Lower leg skin (tissue), 4 donors: Measurements from ENCODE around the gene KRT74. TPM values are rescaled to one million over a fixed set of nuclear protein-coding genes. Genes with fewer than 3 reads are reported as not detected.

Source experiments
- DNase-seq, 2 donors: peaks; one replicate each; pipeline ENCODE4 v3.0.0-alpha.2; 2019; ENCODE audit warnings: low spot score in 2 of 2
- H3K4me3 ChIP-seq: fragments of 200-600 bp; sonication (generic); 2 replicates; pipeline ENCODE4 v1.5.1; 2017; ENCODE audit warnings: mild to moderate bottlenecking, low read depth; ENCODE audit not compliant: poor library complexity, severe bottlenecking
- CTCF ChIP-seq, 3 donors: fragments of 450-650 bp; IDR thresholded peaks; one replicate each; pipeline ENCODE4 v1.5.1; 2016; ENCODE audit warnings: antibody characterized with exemption in 3 of 3, mild to moderate bottlenecking in 3 of 3, moderate library complexity in 2 of 3
- POLR2A ChIP-seq, 2 donors: fragments of 450-650 bp; IDR thresholded peaks; one replicate each; pipeline ENCODE4 v1.6.1; 2016 to 2017; ENCODE audit warnings: antibody characterized with exemption in 2 of 2, mild to moderate bottlenecking in 1 of 2, moderate library complexity in 1 of 2
- WGBS, 2 donors: methylation state at CpG; one replicate each; pipeline ENCODE4 v1.1.5; 2018; 5-methylcytosine and 5-hydroxymethylcytosine counted together
- intact Hi-C: fragments of 100-400 bp; cut with DNase I; formaldehyde crosslinking; loops from one replicate; pipeline ENCODE4 v1.15.0; 2023; ENCODE audit warnings: low total_unique reads
- total RNA-seq, 4 donors: library from RNA; depleted of rRNA; stranded (reverse); fragments of >200 nt; gene quantifications; one replicate each; pipeline ENCODE4 v1.1.0, GENCODE V29; 2016

The KRT74 gene
- total RNA-seq, 4 donors from 2014 or later = 0.30 to 14.6 (median 0.82) TPM

DNA sequence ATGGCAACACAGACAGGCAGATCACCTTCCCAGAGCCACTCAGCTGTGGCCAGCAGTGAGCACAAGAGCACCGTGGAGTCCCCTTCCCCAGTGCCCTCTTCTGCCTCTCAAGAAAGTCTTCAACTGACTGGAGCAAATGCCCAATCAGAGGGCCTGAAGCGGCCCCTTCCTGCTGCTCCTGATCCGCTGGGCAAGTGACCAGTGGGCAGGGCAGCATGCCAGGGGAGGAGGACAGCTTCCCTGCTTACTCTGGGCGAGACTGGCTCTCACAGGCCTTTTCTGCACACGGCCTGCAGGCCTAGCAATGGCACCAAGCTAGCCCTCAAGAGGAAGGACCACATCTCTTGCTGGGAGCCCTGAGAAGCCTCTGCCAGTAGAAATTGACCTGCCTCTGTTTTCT is 21.6 kb downstream of the KRT74 start:
- DNase-seq = no peak
- H3K4me3 ChIP-seq = no peak overlapping the region
- TF ChIP-seq POLR2A (IDR thresholded peaks at IDR 0.05) (no peak), CTCF (IDR thresholded peaks at IDR 0.05) (no peak)
- 76 to 92% methylated on average over 5 of the region's 5 CpGs for WGBS, 2 donors
- intact Hi-C loops = no loop called here

- TF ChIP-seq CTCF (IDR thresholded peaks at IDR 0.05) (no peak), POLR2A (IDR thresholded peaks at IDR 0.05) (no peak)
- 66 to 83% methylated on average over 4 to 6 of the region's 6 CpGs for WGBS, 2 donors
These were observed 22.3 kb downstream of the KRT74 start for GRCh38 chr12:52551216-52551865.

DNA sequence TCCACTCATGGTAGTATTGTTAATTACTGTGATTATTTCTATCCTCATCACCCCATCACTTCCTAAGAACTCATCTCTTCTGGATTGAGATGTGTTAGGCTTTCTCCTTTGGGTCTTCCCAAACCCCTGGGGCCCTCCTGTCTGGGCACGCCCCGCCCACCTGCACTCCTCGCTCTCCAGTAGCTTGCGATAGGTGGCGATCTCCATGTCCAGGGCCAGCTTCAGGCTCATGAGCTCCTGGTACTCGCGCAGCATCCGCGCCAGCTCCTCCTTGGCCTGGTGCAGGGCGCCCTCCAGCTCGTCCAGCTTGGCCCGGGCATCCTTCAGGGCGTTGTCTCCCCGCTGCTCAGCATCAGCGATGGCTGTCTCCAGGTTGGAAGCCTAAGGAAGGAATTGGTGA is 27.5 kb downstream of the KRT74 start:
- intact Hi-C loops = no loop called here
- TF ChIP-seq POLR2A (IDR thresholded peaks at IDR 0.05) (no peak), CTCF (IDR thresholded peaks at IDR 0.05) (no peak)
- H3K4me3 ChIP-seq = no peak overlapping the region
- no peak for DNase-seq
- 90 to 91% methylated on average over 15 of the region's 15 CpGs for WGBS, 2 donors

More at GRCh38 chr12:52551216-52551865, 22.3 kb downstream of the KRT74 start:
- DNase-seq = no peak
- intact Hi-C loops = no loop called here
- H3K4me3 ChIP-seq = no peak overlapping the region

- 35 to 38% methylated on average over 17 of the region's 17 CpGs for WGBS, 2 donors
- no peak for DNase-seq
- intact Hi-C loops = no loop called here
These were observed 29.4 kb downstream of the KRT74 start for GRCh38 chr12:52543985-52544883.

DNA sequence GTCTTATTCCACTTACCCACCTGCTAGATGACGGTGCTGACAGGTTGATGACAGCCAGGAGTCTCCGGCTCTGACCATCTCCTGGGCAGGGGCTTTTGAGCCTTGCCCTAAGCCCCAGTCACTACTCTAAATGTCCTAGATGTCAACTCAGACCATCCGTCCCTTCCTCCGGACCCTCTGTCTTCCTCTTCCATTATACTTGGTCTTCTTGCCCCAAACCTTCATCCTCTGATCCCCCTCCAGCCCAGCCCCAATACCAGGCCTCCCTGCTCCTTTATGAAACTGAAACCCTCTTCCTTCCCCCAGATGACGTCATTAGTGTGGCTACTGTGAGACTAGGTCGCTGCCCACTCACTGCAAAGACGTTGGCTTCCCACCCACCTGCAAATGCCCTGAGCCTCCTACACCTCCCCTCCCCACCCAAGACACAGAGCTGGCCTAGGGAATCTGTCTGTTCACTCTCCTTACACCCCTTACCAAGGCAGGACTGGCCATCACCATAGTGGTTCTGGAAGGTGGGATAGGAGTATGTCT is 30.8 kb downstream of the KRT74 start:
- 78 to 82% methylated on average over 7 of the region's 7 CpGs for WGBS, 2 donors
- TF ChIP-seq POLR2A (IDR thresholded peaks at IDR 0.05) = no peak
- no peak for TF ChIP-seq CTCF (IDR thresholded peaks at IDR 0.05)
- intact Hi-C loops = no loop called here
- H3K4me3 ChIP-seq = no peak overlapping the region
- no peak for DNase-seq

More at GRCh38 chr12:52543985-52544883, 29.4 kb downstream of the KRT74 start:
- H3K4me3 ChIP-seq = no peak overlapping the region
- TF ChIP-seq POLR2A (IDR thresholded peaks at IDR 0.05) (no peak), CTCF (IDR thresholded peaks at IDR 0.05) (no peak)
